AG04449 (cell line): ENCODE measurements around the gene ATG16L1.

Experiments
- CTCF ChIA-PET: fragments of 350-600 bp; formaldehyde crosslinking; extraction: SDS; loops from one replicate; lab custom pipeline; 2021; ENCODE audit warnings: antibody characterized with exemption; lab: Yijun Ruan, JAX
- POLR2A ChIA-PET: fragments of 400-600, 350-600 bp; formaldehyde crosslinking; extraction: SDS; loops from one replicate; lab custom pipeline; 2020; ENCODE audit warnings: antibody characterized with exemption, inconsistent platforms; lab: Yijun Ruan, JAX
- DNase-seq: peaks from one replicate; pipeline ENCODE4 v3.0.0-alpha.2; 2010; ENCODE audit warnings: low read depth, low spot score
- H3K4me3 ChIP-seq: 2 replicates; pipeline ENCODE4 v1.5.1; 2011; ENCODE audit warnings: low read depth, mild to moderate bottlenecking, control low read depth, low read length
- TF ChIP-seq, protein P1 (sequence below): IDR thresholded peaks from one replicate; pipeline ENCODE4 v1.5.1; 2011; ENCODE audit warnings: mild to moderate bottlenecking, moderate library complexity, low read length, control low read depth, inconsistent platforms; ENCODE audit not compliant: insufficient read depth; ENCODE audit errors: missing control alignments

Gene ATG16L1

DNA sequence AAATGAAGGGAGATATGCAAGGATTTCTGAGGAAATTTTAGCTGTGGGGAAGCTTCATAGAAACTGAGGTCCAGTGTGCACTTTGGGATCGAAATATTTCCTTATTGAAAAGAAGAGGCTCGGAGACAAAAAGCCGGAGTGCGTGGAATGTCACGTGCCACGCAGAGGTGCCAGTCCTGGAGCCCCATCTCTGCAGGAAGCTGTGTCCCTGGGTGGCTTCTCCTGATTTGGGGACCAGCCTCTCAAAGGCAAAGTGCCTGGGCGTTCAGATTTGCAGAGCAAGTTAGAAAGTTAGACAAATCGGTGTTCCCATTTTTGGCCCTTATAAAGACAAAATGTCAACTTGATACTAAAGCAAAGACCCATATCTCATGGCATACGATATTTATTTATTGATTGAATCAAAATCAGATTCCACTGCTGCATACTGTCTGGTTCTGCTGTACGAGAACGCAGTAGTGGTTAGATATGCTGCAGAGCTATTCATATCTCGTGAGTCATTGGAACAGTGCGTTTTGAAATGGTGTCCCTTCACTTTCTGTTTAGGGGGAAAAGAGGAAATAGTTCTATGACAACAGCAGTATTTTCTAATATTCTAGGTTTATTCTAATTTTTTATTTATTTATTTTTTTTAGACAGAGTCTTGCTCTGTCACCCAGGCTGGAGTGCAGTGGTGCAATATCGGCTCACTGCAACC lies 9.1 kb upstream of the ATG16L1 start:
- ChIA-PET CTCF (interaction anchor here (1.1 to 1.4 kb wide), 2 partner anchors 26 to 390 kb away, joined by 4 read pairs; no protein-coding TSS in a partner anchor), POLR2A (no interaction called here)
- DNase-seq: no peak
- H3K4me3 ChIP-seq: no peak overlapping the region
- TF ChIP-seq, protein P1, sequence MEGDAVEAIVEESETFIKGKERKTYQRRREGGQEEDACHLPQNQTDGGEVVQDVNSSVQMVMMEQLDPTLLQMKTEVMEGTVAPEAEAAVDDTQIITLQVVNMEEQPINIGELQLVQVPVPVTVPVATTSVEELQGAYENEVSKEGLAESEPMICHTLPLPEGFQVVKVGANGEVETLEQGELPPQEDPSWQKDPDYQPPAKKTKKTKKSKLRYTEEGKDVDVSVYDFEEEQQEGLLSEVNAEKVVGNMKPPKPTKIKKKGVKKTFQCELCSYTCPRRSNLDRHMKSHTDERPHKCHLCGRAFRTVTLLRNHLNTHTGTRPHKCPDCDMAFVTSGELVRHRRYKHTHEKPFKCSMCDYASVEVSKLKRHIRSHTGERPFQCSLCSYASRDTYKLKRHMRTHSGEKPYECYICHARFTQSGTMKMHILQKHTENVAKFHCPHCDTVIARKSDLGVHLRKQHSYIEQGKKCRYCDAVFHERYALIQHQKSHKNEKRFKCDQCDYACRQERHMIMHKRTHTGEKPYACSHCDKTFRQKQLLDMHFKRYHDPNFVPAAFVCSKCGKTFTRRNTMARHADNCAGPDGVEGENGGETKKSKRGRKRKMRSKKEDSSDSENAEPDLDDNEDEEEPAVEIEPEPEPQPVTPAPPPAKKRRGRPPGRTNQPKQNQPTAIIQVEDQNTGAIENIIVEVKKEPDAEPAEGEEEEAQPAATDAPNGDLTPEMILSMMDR: no peak

DNA sequence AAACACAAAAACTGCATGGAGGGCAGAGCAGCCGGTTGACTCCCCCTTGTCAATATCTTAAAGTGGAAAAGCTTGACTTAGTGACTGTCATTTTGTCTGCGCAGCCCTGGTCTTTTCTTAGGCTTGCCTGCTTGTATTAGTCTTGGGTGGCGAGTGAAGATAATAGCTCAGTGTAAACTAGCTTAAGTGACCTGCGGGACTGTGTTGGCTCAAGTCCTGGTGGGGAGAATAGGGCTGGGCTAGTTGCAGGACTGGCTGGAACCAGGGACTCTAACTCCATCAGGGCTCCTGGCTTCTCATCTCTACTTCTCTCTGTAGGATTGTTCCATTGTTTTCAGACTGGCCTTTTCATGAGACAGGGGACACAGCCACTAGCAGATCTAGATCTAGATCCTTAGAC lies 8.1 kb upstream of the ATG16L1 start:
- TF ChIP-seq, protein P1: no peak
- H3K4me3 ChIP-seq: no peak overlapping the region
- POLR2A ChIA-PET: no interaction called here
- CTCF ChIA-PET: interaction anchor here (1.1 to 1.4 kb wide), 2 partner anchors 25 to 391 kb away, joined by 4 read pairs; no protein-coding TSS in a partner anchor
- DNase-seq: no peak

DNA sequence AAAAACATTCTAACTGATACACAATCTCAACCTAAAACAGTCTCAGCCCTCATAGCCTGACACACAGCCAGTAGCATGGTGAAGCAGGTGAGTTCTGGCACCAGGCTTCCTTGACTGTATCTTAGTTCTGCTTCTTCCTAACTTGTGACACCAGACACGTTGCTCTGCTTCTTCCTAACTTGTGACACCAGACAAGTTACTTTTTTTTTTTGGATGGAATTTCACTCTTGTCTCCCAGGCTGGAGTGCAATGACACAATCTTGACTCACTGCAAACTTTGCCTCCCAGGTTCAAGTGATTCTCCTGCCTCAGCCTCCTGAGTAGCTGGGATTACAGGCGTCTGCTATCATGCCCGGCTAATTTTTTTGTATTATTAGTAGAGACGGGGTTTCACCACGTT lies 6.7 kb upstream of the ATG16L1 start:
- TF ChIP-seq, protein P1: no peak
- CTCF ChIA-PET: interaction anchor here (0.6 to 1.2 kb wide), 2 partner anchors 20 to 392 kb away, joined by 3 to 5 read pairs; no protein-coding TSS in a partner anchor

DNA sequence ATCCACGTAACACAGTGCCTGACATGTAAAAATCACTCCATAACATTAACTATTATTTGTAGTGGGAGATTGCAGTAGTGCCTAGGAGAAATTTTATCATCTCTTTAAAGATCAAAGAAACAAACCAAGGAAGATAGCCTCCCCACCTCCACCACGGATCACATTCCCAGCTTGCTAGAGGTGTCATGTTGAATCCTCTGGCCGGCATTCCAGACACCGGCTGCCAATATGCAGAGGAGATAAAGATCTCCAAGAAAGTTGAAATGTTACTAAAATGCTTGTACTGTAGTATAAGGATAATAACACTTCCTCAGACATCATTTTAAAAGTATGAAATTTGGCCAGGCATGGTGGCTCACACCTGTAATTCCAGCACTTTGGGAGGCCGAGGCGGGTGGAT lies 6.1 kb upstream of the ATG16L1 start:
- TF ChIP-seq, protein P1: no peak
- POLR2A ChIA-PET: no interaction called here
- H3K4me3 ChIP-seq: no peak overlapping the region
- CTCF ChIA-PET: no interaction called here
- DNase-seq: no peak

More for the DNA sequence above, 6.7 kb upstream of the ATG16L1 start:
- POLR2A ChIA-PET: no interaction called here
- no peak for DNase-seq
- H3K4me3 ChIP-seq: no peak overlapping the region

DNA sequence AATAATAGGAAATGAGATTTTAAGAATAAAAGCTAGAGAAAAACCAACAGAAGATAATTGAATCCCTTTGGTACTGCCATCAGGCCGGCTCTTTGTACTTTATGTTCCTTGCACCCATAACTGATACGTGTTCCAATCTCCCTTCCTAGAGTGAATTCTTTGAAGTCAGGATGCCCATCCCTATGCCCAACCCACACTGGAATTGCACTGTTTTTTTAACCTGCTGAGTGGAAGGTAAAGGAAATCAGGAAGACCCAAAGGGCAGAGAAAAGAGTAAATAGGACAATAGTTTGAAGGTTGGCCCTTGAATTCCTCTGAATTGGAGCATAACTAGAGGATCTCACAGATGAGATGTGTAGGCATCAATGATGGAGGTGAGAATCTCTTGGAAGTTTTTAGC lies 4.4 kb upstream of the ATG16L1 start:
- ChIA-PET POLR2A (no interaction called here), CTCF (interaction anchor here (1.3 to 1.6 kb wide), 2 partner anchors 194 to 394 kb away, joined by 4 to 5 read pairs; no protein-coding TSS in a partner anchor)
- H3K4me3 ChIP-seq: no peak overlapping the region
- TF ChIP-seq, protein P1: no peak
- DNase-seq: no peak

DNA sequence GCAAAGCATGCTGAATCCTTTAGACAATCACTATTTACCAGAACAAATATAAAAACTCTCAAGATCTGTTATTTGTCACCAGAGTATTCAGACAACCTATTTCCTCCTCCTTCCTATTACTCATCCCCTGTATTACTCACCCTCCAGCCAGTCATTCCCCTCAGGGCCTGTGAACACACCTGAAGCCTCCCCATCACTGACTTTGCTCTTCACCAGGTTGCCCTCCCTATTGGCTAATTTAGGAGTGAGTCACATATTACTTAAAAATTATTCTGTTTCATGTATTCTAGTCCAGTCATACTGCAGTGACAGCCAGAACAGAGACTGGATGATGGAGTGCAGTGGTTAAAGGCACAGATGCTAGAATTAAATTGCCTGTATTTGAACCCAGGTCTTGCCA lies 3.7 kb upstream of the ATG16L1 start:
- ChIA-PET POLR2A (no interaction called here), CTCF (interaction anchor here (1.3 to 5.5 kb wide), 3 partner anchors 194 to 395 kb away, joined by 4 to 92 read pairs (median 5); no protein-coding TSS in a partner anchor)
- TF ChIP-seq, protein P1: no peak
- no peak for DNase-seq
- H3K4me3 ChIP-seq: no peak overlapping the region
